Cardiac muscle cell (in vitro differentiated cells and primary cell): ENCODE results near the gene C3orf20. TPM values are rescaled to one million over a fixed set of nuclear protein-coding genes. Genes with fewer than 3 reads are reported as not detected.
A peak's percentile ranks its signal among the peaks of the same experiment; 100 is the strongest.

Source experiments
- DNase-seq, 2 donors: peaks; one replicate each; pipeline versions ENCODE4 v3.0.0 to v3.0.0-alpha.2; 2010 to 2017; ENCODE audit warnings: low read depth in 1 of 2, low spot score in 1 of 2
- H3K27ac ChIP-seq: fragments of 200-600 bp; sonication (generic); 2 replicates; pipeline ENCODE4 v1.5.1; 2016
- H3K27me3 ChIP-seq: fragments of 200-600 bp; sonication (generic); 2 replicates; pipeline ENCODE4 v1.6.0; 2016; ENCODE audit warnings: control low read depth
- H3K36me3 ChIP-seq: fragments of 200-600 bp; sonication (generic); 2 replicates; pipeline ENCODE4 v1.5.1; 2016; ENCODE audit warnings: control low read depth
- H3K4me1 ChIP-seq: fragments of 200-600 bp; sonication (generic); 2 replicates; pipeline ENCODE4 v1.8.1; 2017; ENCODE audit warnings: low read depth, mild to moderate bottlenecking, mixed run types
- H3K4me3 ChIP-seq: fragments of 200-600 bp; sonication (generic); 2 replicates; pipeline ENCODE4 v1.5.1; 2016; ENCODE audit warnings: mild to moderate bottlenecking
- H3K9me3 ChIP-seq: fragments of 200-600 bp; sonication (generic); 2 replicates; pipeline ENCODE4 v1.5.1; 2017; ENCODE audit warnings: low read depth, mild to moderate bottlenecking, control low read depth
- polyA plus RNA-seq: library from polyadenylated mRNA; unstranded; fragments of >200 nt; fragmentation: Nextera tagmentation; extraction: Ambion mirVana; gene quantifications from 2 replicates; pipeline ENCODE4 v1.2.1, GENCODE V29; 2016
- total RNA-seq: library from RNA; depleted of rRNA; stranded (reverse); fragments of >200 nt; gene quantifications from 2 replicates; pipeline ENCODE4 v1.2.3, GENCODE V29; 2016
- TF ChIP-seq, protein P1 (sequence below): IDR thresholded peaks from 2 replicates; pipeline ENCODE4 v1.5.1; 2012; ENCODE audit warnings: low read depth, mild to moderate bottlenecking, low read length

The C3orf20 gene
- total and polyA plus RNA-seq, 2 experiments from 2014 or later: 0.21 TPM; not detected in 1

DNA sequence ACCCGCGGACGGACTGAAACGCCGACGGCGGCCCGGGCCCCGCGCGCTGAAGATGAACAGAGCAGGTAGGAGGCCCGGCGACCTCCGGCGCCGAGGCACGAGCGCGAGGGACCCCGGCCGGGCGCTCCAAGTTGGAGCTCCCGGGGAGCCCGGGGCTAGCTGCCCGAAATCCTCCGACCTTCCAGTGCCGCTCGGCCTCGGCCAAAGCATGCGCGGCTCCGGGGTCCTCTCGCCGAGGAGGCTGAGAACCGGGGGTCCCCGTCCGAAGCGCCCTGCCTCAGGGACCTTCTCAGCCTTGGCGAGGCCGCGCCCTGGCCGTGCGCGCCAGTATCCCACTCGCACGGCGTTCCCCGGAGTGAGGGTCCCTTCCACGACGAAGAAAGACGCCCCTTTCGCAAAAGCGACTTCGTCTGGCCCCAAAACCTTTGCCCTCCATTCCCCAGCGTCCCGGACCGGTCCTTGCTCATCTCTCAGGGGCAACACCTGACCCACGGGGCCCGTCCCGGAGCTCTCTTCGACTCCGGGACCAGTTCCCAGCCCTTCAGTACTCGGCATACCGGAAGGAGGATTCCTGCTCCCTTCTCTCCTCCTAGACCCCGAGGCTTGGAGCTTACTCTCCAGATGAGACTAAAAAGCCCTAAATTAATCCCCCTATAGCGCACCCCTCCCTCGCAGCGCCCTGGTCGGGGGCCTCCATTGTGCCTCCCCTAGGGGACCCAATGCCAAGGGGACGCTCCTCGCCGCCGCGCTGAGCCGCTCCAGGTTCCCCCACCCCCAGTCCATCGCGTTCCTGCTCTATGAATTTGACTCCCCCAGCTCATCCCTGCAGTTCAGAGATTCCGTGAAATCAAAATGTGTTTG lies 136.1 kb downstream of the C3orf20 start:
- no peak for DNase-seq
- peak overlapping the region; percentile 34 for H3K4me3 ChIP-seq
- H3K27ac ChIP-seq: no peak overlapping the region
- H3K27me3 ChIP-seq: peaks cover 50% of the 10 kb centered on the region
- TF ChIP-seq, protein P1, sequence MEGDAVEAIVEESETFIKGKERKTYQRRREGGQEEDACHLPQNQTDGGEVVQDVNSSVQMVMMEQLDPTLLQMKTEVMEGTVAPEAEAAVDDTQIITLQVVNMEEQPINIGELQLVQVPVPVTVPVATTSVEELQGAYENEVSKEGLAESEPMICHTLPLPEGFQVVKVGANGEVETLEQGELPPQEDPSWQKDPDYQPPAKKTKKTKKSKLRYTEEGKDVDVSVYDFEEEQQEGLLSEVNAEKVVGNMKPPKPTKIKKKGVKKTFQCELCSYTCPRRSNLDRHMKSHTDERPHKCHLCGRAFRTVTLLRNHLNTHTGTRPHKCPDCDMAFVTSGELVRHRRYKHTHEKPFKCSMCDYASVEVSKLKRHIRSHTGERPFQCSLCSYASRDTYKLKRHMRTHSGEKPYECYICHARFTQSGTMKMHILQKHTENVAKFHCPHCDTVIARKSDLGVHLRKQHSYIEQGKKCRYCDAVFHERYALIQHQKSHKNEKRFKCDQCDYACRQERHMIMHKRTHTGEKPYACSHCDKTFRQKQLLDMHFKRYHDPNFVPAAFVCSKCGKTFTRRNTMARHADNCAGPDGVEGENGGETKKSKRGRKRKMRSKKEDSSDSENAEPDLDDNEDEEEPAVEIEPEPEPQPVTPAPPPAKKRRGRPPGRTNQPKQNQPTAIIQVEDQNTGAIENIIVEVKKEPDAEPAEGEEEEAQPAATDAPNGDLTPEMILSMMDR: no peak
- no peaks in the 10 kb centered on the region for H3K9me3 ChIP-seq
- no peaks in the 10 kb centered on the region for H3K4me1 ChIP-seq
- no peaks in the 10 kb centered on the region for H3K36me3 ChIP-seq

DNA sequence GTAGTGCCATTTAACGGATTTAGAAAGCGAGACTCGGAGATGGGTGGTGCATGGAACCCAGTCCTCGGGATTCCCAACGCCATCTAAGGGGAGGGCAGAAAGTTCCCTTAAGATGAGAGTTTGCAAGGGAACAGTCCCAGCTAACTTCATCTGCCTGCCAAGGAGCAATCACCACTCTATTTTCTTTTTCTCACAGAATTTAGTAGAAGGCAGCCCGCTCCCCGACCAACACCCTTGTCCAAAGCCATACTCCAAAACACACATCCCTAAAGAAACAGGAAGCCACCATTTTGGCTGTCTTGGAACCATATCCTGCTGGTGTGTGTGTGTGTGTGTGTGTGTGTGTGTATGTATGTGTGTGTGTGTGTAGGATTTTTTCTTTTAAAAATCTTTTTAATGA lies 136.7 kb downstream of the C3orf20 start:
- no peaks in the 10 kb centered on the region for H3K36me3 ChIP-seq
- H3K4me1 ChIP-seq: no peaks in the 10 kb centered on the region
- no peak overlapping the region for H3K4me3 ChIP-seq
- H3K27ac ChIP-seq: no peak overlapping the region
- peak in 1 of 2 donors; percentile 37 for DNase-seq
- TF ChIP-seq, protein P1: no peak
- no peaks in the 10 kb centered on the region for H3K9me3 ChIP-seq
- H3K27me3 ChIP-seq: peaks cover 50% of the 10 kb centered on the region

DNA sequence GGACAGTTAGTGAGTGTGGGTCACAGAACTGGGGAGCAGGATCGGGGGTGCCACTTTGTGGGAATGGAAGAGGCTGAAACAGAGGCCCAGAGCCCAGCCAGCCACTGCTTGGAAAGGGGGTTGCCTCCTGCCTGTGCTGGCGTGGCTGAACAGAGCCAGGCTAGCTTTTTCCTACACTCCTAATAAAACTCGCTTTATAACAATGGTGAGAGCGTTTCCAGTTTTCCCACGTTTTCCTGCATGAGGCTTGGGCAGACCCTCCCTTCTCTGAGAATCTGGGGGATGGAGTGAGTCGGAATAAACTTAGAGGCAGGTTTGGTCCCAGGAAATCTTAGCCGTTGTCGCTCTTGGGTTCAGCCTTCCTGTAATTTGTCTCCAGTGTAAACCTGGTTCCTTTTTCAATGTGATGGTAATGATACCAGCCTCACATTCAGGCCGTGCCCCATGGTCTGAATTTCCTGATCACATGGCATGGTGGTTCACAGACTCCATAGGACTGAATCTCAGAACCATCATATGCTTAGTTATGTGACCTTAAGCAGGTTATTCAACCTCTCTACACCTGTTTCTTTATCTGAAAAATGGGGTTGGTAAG lies 137.4 kb downstream of the C3orf20 start:
- no peak overlapping the region for H3K27ac ChIP-seq
- H3K4me3 ChIP-seq: no peak overlapping the region
- peaks cover 50% of the 10 kb centered on the region for H3K27me3 ChIP-seq
- H3K4me1 ChIP-seq: no peaks in the 10 kb centered on the region
- H3K9me3 ChIP-seq: no peaks in the 10 kb centered on the region
- H3K36me3 ChIP-seq: no peaks in the 10 kb centered on the region
- no peak for DNase-seq
- TF ChIP-seq, protein P1: no peak

DNA sequence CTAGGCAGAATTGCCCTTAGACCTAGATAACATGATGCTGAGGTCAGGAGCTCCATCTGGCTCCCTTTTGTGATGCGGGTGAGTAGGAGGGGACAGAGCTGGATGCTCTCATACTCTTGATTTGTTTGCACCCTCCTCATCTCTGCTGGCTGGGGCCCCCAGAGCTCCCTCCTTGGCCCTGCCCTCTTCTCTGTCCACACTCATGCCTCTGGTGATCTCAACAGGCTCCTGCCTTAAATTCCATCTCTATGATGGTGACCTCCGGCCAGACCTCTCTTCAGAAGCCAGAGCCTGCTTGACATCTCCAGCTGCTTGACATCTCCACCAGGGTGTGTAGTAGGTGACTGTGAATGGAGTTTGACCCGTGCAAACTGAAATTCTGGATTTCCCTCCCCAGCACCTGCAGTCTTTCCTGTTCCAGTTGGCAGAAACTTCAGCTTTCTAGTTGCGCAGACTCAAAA lies 139.5 kb downstream of the C3orf20 start:
- TF ChIP-seq, protein P1: no peak
- H3K4me3 ChIP-seq: no peak overlapping the region
- no peak for DNase-seq
- no peaks in the 10 kb centered on the region for H3K36me3 ChIP-seq
- no peak overlapping the region for H3K27ac ChIP-seq
- no peaks in the 10 kb centered on the region for H3K9me3 ChIP-seq
- H3K4me1 ChIP-seq: no peaks in the 10 kb centered on the region
- H3K27me3 ChIP-seq: peaks cover 39% of the 10 kb centered on the region

DNA sequence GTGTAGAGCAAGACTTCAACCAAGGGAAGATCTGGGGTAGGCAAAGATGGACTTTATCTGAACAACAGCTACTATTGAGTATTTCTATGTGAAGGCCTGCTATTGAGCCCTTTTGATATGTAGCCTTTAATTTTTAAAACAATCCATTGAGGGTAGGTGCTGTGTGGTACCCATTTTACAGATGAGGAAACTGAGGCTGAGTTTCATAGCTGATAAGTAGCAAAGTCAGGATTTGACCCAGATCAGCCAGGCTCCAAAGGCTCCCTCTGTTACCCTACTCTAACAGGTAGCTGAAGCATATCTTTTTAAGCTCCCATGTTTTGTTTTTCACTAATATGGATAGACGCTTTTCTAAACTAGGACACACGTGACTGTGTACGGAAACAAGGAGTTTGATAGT lies 141.4 kb downstream of the C3orf20 start:
- Histone ChIP-seq H3K4me1 (no peaks in the 10 kb centered on the region), H3K9me3 (no peaks in the 10 kb centered on the region), H3K4me3 (no peak overlapping the region), H3K36me3 (no peaks in the 10 kb centered on the region), H3K27me3 (peaks cover 21% of the 10 kb centered on the region), H3K27ac (no peak overlapping the region)
- DNase-seq: no peak
- TF ChIP-seq, protein P1: no peak
